NCI-H2227 (cell line): Measurements from ENCODE around the gene GALNT9.
A peak's percentile ranks its signal among the peaks of the same experiment; 100 is the strongest.
"Not testable (repeated sequence)": the region's sequence is repeated elsewhere in the genome, so short reads cannot be mapped to it uniquely, and the experiment has no call there.

Source experiments
- DNase-seq: peaks from one replicate; lab custom pipeline; 2025; ENCODE audit not compliant: unreplicated experiment; lab: John Stamatoyannopoulos, UW

Gene GALNT9

GRCh38 chr12:132253698-132254480 lies 75.5 kb downstream of the GALNT9 start:
- no peak for DNase-seq

- DNase-seq: not testable (repeated sequence)
Observed at GRCh38 chr12:132252981-132253380, 76.4 kb downstream of the GALNT9 start.

- no peak for DNase-seq
Observed at GRCh38 chr12:132251741-132252490, 77.5 kb downstream of the GALNT9 start.

GRCh38 chr12:132251310-132251709 lies 78.1 kb downstream of the GALNT9 start:
- no peak for DNase-seq

- no peak for DNase-seq
Observed at GRCh38 chr12:132250707-132251106, 78.7 kb downstream of the GALNT9 start.

DNA sequence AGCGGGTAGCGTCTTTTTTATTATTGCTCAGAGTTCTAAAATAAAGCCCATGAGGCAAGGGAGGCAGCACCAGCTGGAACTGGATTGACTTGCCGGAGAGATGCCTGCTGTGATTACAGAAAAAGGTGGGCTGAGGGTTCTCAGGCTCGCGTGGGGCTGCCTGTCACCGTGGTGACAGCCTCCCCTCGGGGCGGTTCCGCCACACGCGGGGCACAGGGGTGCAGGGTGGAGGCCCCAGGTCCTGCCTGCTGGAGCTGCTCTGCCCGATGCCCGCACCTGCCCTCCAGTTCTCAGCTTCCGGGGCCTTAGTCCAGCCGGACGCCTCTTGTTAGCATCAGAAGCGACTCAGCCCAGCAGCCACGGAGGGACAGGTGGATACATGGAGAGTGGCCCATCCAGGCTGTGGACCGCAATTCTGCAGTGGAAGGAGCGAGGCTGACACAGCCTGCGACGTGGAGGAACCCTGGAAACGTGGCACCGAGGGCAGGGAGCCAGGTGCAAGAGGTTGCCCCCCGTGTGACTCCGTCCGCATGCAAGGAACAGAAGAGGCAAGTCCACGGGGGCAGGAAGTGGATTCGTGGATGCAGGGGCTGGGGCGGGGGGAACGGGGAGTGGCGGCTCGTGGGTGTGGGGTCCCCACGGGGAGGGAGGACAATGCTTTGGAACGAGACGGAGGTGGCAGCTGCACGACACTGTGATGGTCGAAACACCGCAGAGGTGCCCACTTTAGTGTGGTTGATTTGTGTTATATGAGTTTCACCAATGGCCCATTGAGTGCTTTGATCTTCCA lies 79.5 kb downstream of the GALNT9 start:
- no peak for DNase-seq

DNA sequence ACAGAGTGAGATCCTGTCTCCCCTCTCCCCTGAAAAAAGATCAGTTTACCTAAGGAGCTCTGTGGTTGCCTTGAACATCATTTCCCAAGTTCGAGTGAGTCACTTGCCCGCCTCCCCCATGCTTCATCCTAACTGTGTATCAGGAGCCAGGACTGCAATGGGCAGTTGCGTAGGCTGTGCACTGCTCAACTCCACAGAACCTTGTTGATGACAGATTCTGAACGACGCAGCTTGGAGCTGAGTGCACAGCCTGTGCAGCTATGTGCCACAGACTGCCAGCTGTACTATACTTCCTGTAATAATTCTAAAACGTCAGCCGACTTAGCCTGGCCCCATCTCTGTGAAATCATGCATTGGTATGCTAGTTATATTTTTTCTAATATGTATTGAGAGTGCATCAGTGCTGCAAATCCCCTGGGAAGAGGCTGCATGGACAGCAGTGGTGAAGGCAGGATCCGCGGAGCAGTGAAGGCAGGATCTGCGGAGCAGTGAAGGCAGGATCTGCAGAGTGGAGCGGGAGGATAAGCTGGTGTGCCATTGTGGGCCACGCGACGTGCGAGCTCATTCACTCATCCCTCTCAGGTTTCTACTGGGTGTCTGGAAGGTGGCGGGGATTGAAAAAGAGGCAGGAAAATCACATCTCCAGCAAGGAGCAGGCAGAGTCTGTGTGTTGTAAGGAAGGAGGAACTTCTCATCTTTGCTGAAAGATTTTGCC lies 80.8 kb downstream of the GALNT9 start:
- DNase-seq: no peak

- DNase-seq: no peak
Observed at GRCh38 chr12:132247718-132248452, 81.5 kb downstream of the GALNT9 start.

DNA sequence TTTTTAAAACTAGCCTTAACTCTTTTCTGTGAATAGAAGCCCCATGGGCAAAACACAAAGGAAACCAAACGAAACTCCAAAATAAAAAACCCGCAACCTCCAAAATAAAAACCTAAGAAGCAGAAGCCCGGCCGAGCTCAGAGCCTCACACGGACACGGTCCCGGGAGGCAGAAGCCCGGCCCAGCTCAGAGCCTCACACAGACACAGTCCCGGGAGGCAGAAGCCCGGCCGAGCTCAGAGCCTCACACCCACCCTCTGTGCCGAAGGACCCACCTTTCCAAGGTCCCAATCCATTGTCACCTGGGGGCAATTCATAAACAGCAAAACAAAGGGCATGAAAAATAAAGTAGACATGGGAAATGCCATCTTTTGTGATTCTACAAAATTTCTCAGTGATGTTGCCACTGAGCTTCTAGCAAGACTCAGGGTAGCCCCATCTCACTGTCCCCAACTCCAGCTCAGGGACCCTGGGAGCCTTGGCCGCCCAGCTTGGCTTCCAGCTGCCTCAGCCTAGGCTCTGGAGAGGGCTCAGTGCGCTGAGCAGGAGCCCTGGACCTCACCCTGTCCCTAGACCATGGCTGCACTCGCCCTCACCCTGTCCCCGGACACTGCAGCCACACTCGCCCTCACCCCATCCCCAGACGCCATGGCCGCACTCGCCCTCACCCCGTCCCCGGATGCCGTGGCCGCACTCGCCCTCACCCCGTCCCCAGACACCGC lies 82.2 kb downstream of the GALNT9 start:
- no peak for DNase-seq

GRCh38 chr12:132245521-132246101 lies 83.8 kb downstream of the GALNT9 start:
- DNase-seq: no peak

GRCh38 chr12:132244724-132245295 lies 84.6 kb downstream of the GALNT9 start:
- DNase-seq: no peak

- peak; percentile 59 for DNase-seq
Observed at GRCh38 chr12:132243596-132244310, 85.6 kb downstream of the GALNT9 start.

DNA sequence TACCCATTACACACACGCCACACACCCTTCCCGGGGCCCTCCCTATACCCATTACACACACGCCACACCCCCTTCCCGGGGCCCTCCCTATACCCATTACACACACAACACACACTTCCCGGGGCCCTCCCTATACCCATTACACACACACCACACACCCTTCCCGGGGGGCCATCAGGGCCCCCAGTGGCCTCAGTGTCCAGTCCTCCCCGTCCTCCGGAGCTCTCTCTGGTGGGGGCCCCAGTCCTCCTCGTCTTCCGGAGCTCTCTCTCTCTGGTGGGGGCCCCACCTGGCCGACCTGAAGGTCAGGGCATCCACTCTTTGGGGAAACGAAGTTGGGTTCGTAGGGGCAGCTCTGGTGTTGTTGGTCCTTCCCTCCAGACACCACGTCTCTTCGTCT lies 86.2 kb downstream of the GALNT9 start:
- DNase-seq: not testable (repeated sequence)

DNA sequence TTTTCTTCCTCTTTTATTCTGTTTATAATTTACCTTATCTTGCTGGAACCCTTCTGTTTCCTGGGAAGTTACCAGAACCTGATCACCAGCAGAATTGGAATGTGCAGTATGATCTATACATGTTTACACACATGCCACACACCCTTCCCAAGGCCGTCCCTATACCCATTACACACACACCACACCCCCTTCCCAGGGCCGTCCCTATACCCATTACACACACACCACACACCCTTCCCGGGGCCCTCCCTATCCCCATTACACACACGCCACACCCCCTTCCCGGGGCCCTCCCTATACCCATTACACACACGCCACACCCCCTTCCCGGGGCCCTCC lies 88.8 kb downstream of the GALNT9 start:
- DNase-seq: not testable (repeated sequence)

- DNase-seq: no peak
Observed at GRCh38 chr12:132239796-132240668, 89.4 kb downstream of the GALNT9 start.

DNA sequence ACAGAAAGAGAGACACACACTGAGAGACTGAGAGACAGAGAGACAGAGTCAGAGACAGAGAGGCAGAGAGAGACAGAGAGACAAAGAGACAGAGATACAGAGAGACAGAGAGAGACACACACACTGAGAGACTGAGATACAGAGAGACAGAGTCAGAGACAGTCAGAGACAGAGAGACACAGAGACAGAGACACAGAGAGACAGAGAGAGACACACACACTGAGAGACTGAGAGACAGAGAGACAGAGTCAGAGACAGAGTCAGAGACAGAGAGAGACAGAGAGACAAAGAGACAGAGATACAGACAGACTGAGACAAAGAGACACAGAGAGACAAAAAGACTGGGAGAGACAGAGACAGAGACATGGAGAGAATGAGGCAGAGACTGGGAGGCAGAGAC lies 90.0 kb downstream of the GALNT9 start:
- no peak for DNase-seq

DNA sequence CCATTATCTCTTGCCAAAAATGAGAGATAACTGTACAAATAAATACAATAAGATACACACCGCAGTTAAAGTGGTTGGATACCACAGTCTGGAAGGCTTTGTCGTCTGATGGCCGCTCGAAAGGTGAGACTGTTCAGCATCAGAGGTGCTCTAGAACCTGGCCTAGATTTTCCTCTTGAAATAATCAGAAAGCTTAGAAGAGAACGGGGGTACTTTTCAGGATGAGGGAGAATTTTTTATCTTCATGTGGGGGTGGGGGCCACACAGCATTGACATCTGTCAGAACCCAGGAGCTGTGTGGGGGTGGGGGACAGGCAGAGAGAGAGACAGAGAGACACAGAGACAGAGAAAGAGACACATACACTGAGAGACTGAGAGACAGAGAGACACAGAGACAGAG lies 90.5 kb downstream of the GALNT9 start:
- DNase-seq: no peak

GRCh38 chr12:132238488-132238854 lies 90.9 kb downstream of the GALNT9 start:
- no peak for DNase-seq
